GM12864 (cell line): Measurements from ENCODE around the gene LGR6.
"Not testable (repeated sequence)": the region's sequence is repeated elsewhere in the genome, so short reads cannot be mapped to it uniquely, and the experiment has no call there.

Experiments used
- DNase-seq: peaks from one replicate; pipeline ENCODE4 v3.0.0-alpha.2; 2011; ENCODE audit warnings: low read depth
- H3K4me3 ChIP-seq: 2 replicates; pipeline ENCODE4 v1.5.1; 2011; ENCODE audit warnings: mild to moderate bottlenecking, low read depth, low read length, control low read depth
- CTCF ChIP-seq: IDR thresholded peaks from 2 replicates; pipeline ENCODE4 v1.5.1; 2011; ENCODE audit warnings: low read depth, mild to moderate bottlenecking, moderate library complexity, low read length, control low read depth, inconsistent platforms; ENCODE audit errors: missing control alignments

LGR6 gene

DNA sequence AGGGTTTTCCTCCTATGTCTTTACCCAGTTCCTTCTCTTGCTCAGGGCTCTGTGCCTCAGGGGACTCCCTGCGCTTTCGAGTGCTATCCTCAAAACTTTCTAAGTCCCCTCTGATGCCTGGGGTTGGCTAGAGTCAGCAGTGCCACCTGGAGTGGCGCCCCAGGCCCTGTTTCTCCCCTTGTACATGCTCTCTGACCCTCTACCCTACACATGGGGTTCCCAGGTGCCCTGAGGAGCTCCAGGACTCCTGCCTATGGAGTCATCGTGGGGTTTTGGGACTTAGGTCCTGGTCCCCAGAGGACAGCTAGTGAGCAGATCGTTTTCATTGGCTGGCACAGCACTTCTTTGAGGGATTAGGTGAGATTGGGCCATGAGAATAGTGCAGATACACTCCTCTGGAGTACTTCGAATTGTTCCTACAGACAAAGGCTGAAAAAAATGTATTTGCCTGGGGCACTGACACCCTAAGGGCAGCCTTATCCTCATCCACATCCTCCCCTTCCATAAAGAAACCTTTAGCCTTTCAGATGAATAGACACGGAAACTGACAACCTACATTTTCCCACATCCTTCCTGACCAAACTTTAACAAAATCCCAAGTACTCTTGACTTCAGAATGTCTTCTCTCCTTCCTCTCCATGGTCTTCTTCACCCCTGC is 41.5 kb downstream of the LGR6 start:
- no peak for TF ChIP-seq CTCF
- no peak overlapping the region for H3K4me3 ChIP-seq
- no peak for DNase-seq

DNA sequence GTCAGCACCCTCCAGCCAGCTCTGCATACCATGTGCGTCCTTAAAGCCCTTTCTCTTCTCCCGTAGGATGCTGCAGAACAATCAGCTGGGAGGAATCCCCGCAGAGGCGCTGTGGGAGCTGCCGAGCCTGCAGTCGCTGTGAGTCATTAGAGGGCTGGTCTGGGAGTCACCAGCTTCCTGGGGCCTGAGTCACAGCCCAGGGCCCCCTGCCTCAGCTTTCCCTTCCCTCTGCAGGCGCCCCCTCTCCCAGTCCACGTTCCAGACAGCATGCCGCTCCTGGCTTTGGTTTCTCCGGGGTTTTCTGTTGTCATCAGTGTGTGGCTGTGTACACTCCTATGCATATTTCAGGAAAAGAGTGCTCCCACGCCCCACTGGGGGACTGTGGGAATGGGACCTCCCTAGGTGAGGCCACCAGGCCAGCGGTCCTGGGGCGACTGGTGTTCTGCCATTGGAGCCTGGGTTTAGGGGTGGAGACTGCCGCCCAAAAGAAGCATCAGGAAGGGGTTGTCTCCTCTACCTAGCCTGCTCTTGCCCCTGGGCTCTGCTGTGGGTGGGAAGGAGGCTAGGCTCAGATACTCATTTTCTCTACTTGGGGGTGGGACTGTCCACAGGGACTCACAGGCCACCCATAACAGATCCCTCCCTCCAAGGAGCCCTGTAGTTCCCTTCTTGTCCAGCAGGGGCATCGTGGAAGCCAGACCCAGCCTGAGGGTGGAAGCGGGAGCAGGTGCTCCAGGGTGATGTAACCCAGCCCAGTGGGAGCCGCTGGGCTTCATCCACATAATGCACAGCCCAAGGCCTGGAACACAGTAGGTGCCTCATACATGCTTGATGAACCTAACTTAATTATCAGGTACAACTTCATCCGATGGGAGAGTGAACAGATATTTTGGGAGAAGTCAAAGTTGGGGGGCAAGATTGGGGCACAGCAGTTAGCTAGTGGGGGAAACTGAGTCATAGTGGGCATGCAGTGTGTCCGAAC is 42.5 kb downstream of the LGR6 start:
- no peak overlapping the region for H3K4me3 ChIP-seq
- DNase-seq: no peak
- peak; percentile 97 for TF ChIP-seq CTCF

- no peak overlapping the region for H3K4me3 ChIP-seq
- DNase-seq: no peak
- TF ChIP-seq CTCF: peak; percentile 67
Measured at GRCh38 chr1:202237052-202237451, 43.5 kb downstream of the LGR6 start.

DNA sequence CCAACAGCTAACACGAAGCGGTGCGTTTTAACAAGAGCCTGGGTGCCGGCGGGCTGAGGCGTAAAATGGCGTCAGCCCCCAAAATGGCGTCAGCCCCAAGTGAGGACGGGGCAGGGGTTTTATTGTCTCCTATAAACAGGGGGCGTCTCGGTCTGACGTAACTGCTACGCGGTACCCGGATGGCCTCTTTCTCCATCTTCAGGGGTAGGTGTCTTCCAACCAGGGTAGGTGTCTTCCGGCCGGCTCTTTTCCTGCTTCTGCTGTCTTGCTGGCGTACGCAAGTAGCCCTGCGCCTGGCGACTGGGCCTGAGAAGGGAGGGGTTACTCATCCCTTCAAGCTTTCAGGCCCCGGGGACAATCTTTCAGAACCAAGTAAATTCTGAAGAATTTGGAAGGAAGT is 45.3 kb downstream of the LGR6 start:
- TF ChIP-seq CTCF: no peak
- no peak overlapping the region for H3K4me3 ChIP-seq
- no peak for DNase-seq

- not testable (repeated sequence) for H3K4me3 ChIP-seq, DNase-seq
Measured at GRCh38 chr1:202240226-202240625, 46.6 kb downstream of the LGR6 start.

GRCh38 chr1:202240956-202241355 is 47.4 kb downstream of the LGR6 start:
- H3K4me3 ChIP-seq: no peak overlapping the region
- TF ChIP-seq CTCF: no peak
- no peak for DNase-seq

- DNase-seq: no peak
- no peak for TF ChIP-seq CTCF
- no peak overlapping the region for H3K4me3 ChIP-seq
Measured at GRCh38 chr1:202241376-202242079, 47.9 kb downstream of the LGR6 start.
